SHP77 treated with DMSO at 0.1 percent for 48 hours (cell line): ENCODE measurements around the gene DPP6.

Experiments used
- DNase-seq: peaks from one replicate; lab custom pipeline; 2025; lab: John Stamatoyannopoulos, UW

The DPP6 gene

GRCh38 chr7:154338701-154339506 lies 286.7 kb downstream of the DPP6 start:
- DNase-seq, result no peak

GRCh38 chr7:154342971-154343633 lies 290.9 kb downstream of the DPP6 start:
- no peak for DNase-seq

GRCh38 chr7:154343778-154344412 lies 291.7 kb downstream of the DPP6 start:
- no peak for DNase-seq

- DNase-seq, result no peak
Measured at GRCh38 chr7:154345093-154345492, 292.9 kb downstream of the DPP6 start.

DNA sequence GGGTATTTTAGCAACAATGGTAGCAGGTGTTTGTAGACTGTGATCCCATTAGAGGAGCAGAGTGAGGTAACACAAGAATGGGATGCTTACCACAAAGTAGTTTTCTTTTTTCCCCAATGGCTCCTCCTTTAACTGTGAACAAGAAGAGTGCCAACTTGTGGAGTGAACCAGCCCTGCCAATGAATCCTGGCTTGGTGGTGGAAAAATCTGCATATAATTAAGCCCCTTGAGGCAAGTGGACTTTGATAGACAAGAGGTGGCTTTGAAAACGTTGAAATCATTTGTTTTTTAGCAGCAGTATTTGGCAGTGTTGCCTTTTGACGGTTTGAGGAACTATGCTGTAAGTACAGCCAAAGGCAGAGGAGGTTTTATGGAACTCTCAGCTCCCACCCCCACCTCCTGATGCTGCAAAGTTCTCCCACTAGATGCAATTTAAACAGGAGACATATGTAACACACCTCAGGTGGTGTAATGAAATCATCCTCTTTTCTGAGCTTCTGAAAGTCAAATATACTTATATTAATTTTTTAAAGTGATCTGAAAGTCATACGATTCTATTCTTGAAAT lies 295.6 kb downstream of the DPP6 start:
- DNase-seq, result no peak

DNA sequence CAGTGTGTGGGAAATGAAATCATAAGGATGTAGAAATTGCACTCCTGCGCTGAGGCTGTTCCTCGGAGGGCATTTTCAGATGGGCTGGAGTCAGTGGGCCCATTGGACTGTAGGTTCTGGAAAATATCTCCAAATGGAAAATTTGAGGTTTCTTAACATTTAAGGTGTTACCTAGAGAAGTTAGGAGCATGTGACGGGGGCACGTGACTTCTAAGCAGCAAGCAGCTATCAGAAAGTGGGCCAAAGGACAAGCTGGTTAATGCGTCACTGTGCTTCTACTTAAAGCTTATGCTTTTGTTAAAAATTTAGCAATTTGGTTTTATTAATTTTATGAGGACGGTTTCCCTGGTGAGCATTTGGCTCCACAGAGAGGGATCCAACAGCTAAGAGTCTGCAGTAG lies 298.7 kb downstream of the DPP6 start:
- no peak for DNase-seq

- DNase-seq, result no peak
Measured at GRCh38 chr7:154353355-154353767, 301.2 kb downstream of the DPP6 start.

- DNase-seq, result no peak
Measured at GRCh38 chr7:154364170-154364569, 312.0 kb downstream of the DPP6 start.

GRCh38 chr7:154371424-154371823 lies 319.2 kb downstream of the DPP6 start:
- no peak for DNase-seq

- no peak for DNase-seq
Measured at GRCh38 chr7:154372011-154372601, 319.9 kb downstream of the DPP6 start.

GRCh38 chr7:154373956-154374355 lies 321.8 kb downstream of the DPP6 start:
- DNase-seq, result no peak

GRCh38 chr7:154375956-154376355 lies 323.8 kb downstream of the DPP6 start:
- no peak for DNase-seq

DNA sequence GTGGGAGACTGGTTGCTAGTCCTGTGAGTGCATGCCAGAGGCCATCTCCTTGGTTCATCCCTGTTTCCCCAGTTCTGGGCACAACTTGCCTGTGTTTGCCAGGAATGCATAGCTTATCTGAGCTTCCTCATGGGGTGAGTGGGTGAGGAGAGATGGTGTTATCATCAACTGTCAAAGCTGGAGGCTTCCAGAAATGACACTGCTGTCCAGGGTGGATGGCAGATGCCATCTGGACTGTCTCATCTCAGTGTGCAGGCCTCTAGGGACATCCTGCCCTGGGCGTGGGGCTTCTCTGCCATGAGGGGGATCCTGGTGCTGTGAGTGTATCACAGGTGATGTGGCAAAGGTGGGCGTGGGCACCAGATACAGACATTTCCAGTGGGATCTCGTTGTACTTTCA lies 328.6 kb downstream of the DPP6 start:
- no peak for DNase-seq

DNA sequence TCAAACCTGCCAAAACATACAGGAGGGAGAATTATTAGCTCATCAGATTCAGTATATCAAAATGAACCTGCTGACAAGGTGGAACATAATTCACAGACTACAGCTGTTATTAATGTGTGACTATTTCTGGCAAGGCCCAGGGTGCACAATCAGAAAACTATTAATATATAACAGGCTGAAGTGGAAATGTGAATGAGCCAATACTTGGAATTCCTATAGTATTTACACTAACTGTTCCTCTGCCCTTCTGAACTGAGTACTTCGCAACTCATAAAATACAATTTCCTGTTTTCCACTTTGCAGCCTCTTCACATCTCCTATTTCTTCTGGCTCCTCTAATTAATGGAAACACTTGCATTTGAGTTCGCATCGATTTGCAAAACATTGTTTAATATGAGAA lies 330.8 kb downstream of the DPP6 start:
- DNase-seq, result no peak

DNA sequence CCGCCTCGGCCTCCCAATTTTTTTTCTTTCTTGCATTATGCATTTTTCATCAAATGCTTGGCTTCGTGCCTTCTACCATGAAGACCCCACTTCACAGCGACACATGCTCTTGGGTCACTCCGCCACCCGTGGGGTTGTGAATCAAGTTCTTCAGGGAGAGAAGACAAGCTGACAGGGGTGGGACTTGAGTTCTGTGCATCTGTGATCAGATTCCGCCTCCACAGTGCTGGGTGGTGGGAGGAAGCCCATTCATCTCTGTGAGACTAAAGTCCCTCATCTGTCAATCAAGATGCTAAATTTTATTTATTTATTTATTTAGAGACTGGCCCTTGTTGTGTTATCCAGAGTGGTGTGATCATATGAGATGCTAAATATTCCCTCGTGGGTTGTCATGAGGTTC lies 333.0 kb downstream of the DPP6 start:
- DNase-seq, result no peak

GRCh38 chr7:154387252-154387651 lies 335.1 kb downstream of the DPP6 start:
- DNase-seq, result no peak

- DNase-seq, result no peak
Measured at GRCh38 chr7:154388412-154388811, 336.2 kb downstream of the DPP6 start.

GRCh38 chr7:154388999-154389398 lies 336.8 kb downstream of the DPP6 start:
- no peak for DNase-seq

DNA sequence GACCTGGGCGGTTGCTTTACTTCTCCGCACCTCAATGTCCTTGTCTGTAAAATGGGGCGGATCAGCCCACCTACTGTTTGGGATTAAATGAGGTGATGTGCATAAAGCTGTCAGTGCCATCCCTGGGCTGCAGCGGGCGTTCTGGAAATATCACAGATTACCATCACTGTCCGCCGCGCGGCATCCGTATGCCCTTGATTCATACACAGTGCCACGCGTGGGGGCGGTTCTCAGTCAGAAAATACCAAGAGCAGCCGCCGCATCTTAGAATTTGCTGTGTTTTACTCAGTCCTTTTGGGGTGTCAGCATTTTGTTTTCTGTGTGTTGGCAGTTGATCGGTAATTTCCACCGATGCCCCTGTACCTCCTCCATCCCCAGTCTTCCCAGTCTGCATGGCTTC lies 338.8 kb downstream of the DPP6 start:
- DNase-seq, result no peak

DNA sequence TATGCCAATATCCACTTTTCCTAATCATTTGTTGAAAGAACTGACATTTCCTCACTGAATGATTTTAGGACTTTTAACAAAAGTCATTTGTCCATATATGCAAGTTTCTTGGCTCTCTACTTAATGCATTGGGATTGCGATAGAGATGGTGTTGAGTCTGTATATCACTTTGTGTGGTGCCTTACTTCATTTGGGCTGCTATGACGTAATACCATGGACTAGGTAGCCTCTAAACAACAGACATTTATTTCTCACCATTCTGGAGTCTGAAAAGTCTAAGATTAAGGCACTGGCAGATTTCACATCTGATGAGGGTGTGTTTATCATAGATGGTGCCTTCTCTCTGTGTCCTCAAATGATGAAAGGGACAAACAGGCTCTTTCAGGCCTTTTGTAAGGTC lies 342.6 kb downstream of the DPP6 start:
- no peak for DNase-seq

GRCh38 chr7:154406312-154406711 lies 354.1 kb downstream of the DPP6 start:
- no peak for DNase-seq

GRCh38 chr7:154409703-154410311 lies 357.6 kb downstream of the DPP6 start:
- no peak for DNase-seq
